SK-N-SH treated with all-trans-retinoic acid at 6 μM for 48 hours (cell line): ENCODE data around the gene MICALL2.

ENCODE experiments used
- ARNTL ChIP-seq: fragments of 450-650 bp; formaldehyde crosslinking; IDR thresholded peaks from 2 replicates; pipeline ENCODE4 v1.5.0; 2020; ENCODE audit warnings: low read depth, mild to moderate bottlenecking, moderate library complexity, borderline replicate concordance
- CREB5 ChIP-seq: fragments of 250-450 bp; sonication (Bioruptor Pico); IDR thresholded peaks from 2 replicates; pipeline ENCODE4 v1.5.1; 2020; ENCODE audit warnings: low read depth, mild to moderate bottlenecking, moderate library complexity
- CSDC2 ChIP-seq: fragments of 250-450 bp; sonication (Bioruptor Pico); IDR thresholded peaks from 2 replicates; pipeline ENCODE4 v1.5.0; 2020; ENCODE audit warnings: mild to moderate bottlenecking, moderate library complexity
- ESRRG ChIP-seq: fragments of 250-450 bp; sonication (Bioruptor Pico); IDR thresholded peaks from 2 replicates; pipeline ENCODE4 v1.6.1; 2021; ENCODE audit warnings: mild to moderate bottlenecking
- ISL1 ChIP-seq: fragments of 250-450 bp; sonication (Bioruptor Pico); IDR thresholded peaks from 2 replicates; pipeline ENCODE4 v2.1.2; 2022; ENCODE audit warnings: mild to moderate bottlenecking, moderate library complexity
- OSR1 ChIP-seq: fragments of 250-450 bp; sonication (Bioruptor Pico); IDR thresholded peaks from 2 replicates; pipeline ENCODE4 v1.8.0; 2022; ENCODE audit warnings: moderate library complexity, mild to moderate bottlenecking, inconsistent platforms
- ZFP3 ChIP-seq: fragments of 250-450 bp; sonication (Bioruptor Pico); IDR thresholded peaks from 2 replicates; pipeline ENCODE4 v1.5.0; 2020; ENCODE audit warnings: mild to moderate bottlenecking, moderate library complexity
- ZNF70 ChIP-seq: fragments of 450-650 bp; formaldehyde crosslinking; IDR thresholded peaks from 2 replicates; pipeline ENCODE4 v1.5.0; 2020; ENCODE audit warnings: mild to moderate bottlenecking, moderate library complexity
- TF ChIP-seq, protein P1 (sequence below): fragments of 250-450 bp; sonication (Bioruptor Pico); IDR thresholded peaks from 2 replicates; pipeline ENCODE4 v1.8.0; 2021; ENCODE audit warnings: low read depth, mild to moderate bottlenecking, moderate library complexity, borderline replicate concordance

DNA sequence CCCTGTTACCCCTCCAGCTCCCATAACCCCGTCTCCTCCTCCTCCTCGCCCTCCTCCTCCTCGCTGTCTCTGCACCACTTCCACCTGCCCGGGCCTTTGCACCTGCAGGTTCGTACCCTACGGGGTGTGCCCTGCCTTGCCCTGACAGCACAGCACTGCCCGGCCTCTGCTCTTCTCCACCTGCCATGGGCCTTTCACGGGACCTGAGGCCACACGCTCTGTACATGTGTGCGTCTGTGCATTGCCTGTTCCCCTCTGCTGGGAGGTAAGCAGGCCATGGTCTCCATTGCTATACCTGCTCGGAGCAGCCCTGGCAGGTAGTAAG is 40.0 kb downstream of the MICALL2 start:
- no peak for TF ChIP-seq ZNF70
- TF ChIP-seq ESRRG (CRISPR knock-in tag): no peak
- no peak for TF ChIP-seq ZFP3 (CRISPR knock-in tag)
- TF ChIP-seq CREB5 (CRISPR knock-in tag): no peak
- TF ChIP-seq CSDC2: no peak
- no peak for TF ChIP-seq ISL1 (CRISPR knock-in tag)
- TF ChIP-seq ARNTL (CRISPR knock-in tag): no peak
- TF ChIP-seq, protein P1, sequence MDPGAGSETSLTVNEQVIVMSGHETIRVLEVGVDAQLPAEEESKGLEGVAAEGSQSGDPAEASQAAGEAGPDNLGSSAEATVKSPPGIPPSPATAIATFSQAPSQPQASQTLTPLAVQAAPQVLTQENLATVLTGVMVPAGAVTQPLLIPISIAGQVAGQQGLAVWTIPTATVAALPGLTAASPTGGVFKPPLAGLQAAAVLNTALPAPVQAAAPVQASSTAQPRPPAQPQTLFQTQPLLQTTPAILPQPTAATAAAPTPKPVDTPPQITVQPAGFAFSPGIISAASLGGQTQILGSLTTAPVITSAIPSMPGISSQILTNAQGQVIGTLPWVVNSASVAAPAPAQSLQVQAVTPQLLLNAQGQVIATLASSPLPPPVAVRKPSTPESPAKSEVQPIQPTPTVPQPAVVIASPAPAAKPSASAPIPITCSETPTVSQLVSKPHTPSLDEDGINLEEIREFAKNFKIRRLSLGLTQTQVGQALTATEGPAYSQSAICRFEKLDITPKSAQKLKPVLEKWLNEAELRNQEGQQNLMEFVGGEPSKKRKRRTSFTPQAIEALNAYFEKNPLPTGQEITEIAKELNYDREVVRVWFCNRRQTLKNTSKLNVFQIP (CRISPR knock-in tag): no peak
- TF ChIP-seq OSR1 (CRISPR knock-in tag): no peak
